Right kidney (tissue), 1 donor: ENCODE data around the gene TRIM27.
"Not testable (repeated sequence)": the region's sequence is repeated elsewhere in the genome, so short reads cannot be mapped to it uniquely, and the experiment has no call there.

Experiments
- DNase-seq: peaks from one replicate; pipeline ENCODE4 v3.0.0-alpha.2; 2016

Gene TRIM27

DNA sequence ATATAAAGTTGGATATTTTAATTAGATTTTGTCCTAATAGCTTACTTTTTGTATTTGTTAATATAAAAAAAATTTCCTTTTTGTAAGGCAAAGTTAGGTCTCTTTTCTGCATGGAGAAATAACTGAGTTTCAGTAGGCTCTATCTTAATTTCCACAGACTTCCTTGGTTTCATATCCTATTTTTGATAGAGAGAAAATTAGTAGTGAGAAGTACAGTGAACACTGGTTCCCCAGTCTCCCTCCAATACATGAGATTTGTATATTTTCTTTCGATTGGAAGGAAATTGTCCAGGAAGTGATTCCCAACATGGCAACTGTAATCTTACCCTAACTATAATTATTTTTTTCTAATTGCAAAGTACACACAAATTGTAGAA, 26.4 kb downstream of the TRIM27 start:
- no peak for DNase-seq

GRCh38 chr6:28896505-28897368, 27.0 kb downstream of the TRIM27 start:
- DNase-seq = peak; percentile 90

DNA sequence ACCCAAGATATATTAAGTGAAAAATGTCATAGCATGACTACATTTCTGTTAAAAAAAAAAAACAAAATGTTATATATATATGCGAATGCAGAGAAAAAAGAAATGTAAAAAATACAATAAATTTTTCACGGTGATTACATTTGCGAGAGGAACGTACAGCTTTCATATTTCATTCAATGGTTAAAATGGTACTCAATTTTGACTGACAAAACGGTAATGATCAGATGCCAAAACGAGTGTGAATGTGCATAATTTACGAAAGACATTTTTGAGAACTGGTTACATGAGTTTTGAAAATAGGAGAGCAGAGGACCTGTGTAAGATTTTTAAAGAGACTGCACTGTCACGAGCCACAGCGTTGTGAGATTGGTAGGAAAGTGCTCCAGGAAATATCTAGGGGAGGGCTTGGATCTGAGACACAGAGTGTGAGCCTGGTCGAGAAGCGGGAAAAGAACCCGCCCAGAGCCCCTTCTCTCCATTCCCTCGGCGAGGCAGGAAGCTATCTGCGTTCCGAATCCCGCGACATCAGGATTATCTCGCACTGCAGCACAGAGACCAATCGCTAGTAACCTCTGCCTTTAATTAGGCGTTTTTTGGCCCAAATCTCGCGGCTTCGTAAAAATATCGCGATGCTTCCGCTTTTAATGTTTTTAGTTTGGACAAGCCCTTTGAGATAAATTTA, 28.5 kb downstream of the TRIM27 start:
- DNase-seq = peak; percentile 79

- no peak for DNase-seq
Measured at GRCh38 chr6:28893172-28893799, 30.5 kb downstream of the TRIM27 start.

GRCh38 chr6:28892525-28892924, 31.3 kb downstream of the TRIM27 start:
- no peak for DNase-seq

- no peak for DNase-seq
Measured at GRCh38 chr6:28887796-28888496, 35.8 kb downstream of the TRIM27 start.

- DNase-seq = no peak
Measured at GRCh38 chr6:28886079-28886439, 37.7 kb downstream of the TRIM27 start.

DNA sequence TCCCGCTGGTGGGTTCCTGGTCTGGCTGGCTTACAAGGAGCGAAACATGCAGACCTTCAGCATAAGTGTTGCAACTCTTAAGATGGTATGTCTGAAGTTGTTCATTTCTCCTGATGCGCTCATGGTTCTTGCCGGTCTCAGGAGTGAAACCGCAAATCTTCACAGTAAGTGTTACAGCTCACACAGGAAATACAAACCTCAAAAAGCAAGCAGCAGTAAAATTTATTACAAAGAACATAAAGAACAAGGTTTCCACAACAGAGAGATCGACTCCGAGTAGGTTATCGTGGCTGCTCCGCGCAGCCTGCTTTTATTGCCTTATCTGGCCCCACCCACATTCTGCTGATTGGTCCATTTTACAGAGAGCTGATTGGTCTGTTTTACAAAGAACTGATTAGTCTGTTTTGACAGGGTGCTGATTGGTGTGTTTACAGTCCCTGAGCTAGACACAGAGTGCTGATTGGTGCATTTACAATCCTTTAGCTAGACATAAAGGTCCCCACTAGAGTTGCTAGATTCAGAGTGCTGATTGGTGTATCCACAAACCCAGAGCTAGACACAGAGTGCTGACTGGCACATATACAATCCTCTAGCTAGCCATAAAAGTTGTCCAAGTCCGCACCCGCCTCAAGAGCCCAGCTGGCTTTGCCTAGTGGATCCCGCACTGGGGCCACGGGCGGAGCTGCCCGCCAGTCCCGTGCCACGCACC, 39.2 kb downstream of the TRIM27 start:
- DNase-seq = no peak

DNA sequence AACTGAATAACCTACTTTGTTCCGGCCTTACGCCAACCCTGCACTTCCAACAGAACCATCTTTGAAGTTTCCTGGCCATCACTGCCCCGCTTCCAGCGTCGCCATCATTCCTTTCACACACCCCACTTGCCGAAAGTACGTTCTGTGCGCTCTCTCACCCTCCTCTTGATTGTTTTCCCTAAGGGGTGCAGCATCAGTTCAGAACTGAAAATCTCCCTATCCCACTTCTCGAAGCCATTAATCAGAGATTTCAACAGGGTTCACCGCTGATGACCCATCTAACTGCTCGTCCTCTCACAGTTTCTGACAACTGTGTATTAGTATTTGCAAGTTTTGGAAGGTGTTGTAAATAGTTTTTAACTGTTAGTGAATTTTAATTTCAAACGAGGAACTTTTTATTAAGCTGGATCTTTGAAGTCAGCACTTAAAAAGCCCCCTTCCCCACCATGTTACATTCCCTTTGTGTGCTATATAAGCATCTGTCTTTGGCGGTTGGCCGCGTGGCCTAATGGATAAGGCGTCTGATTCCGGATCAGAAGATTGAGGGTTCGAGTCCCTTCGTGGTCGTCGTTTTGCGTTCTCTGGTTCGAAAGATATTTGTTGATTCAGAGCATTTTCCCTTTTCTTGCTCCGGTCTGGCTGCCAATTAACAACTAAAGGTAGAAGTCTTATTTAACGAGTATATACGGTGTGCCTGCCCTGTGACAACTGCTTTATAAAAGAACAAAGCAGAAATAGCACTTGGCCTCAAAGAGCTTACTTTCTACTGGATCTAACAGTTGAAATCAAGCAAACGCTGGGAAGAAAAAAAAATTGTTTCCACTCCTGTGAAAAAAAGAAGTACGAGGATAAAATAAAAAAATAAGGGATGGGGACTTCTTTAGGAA, 42.6 kb downstream of the TRIM27 start:
- DNase-seq = peak; percentile 78

GRCh38 chr6:28880519-28880893, 43.3 kb downstream of the TRIM27 start:
- no peak for DNase-seq

DNA sequence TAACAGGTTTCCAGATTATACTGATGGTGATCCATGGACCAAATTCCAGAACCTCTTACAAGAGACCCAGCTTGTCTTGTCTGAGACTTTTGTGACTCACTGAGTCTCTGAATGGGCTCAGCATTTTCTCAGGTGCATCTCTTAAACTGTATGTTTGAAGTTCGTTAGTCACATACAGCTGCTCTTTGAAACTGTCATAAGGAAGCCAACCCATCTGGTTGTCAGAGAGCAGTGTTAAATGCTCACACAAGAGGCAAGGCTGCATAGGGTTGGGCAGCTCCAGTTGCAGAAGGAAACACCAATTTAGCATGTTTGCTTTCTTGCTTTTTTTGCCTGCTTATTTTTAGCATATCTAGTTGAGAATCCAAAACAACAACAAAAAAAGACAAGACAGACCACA, 47.1 kb downstream of the TRIM27 start:
- no peak for DNase-seq

DNA sequence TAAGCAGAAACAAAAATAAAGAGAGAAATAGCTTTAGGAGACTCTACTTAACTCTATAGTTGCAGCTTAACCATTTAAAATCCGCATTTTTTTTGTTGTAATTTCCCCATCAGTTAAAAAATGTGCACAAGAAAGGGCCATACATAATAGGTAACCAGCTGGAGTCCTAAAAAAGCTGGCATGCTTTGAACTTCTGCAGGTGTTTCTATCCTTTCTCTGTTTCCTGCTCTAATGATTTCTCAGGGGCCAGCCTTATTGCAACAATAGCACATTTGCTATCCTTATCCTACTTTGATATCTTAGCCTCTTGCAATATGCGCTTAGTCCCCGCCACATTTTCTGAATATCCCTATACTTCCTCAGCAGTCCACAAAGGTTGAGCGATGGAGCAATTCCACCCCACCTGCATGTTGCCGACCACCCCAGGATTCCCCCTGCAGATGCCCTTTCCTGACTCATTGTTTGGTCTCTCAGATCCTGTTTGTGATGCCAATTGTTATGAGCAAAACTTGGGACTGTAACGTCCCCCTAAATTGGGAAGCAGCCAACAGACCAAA, 48.5 kb downstream of the TRIM27 start:
- DNase-seq = no peak

GRCh38 chr6:28872157-28872817, 51.5 kb downstream of the TRIM27 start:
- DNase-seq = not testable (repeated sequence)

GRCh38 chr6:28871335-28872156, 52.2 kb downstream of the TRIM27 start:
- DNase-seq = no peak

GRCh38 chr6:28868873-28869272, 54.9 kb downstream of the TRIM27 start:
- no peak for DNase-seq

DNA sequence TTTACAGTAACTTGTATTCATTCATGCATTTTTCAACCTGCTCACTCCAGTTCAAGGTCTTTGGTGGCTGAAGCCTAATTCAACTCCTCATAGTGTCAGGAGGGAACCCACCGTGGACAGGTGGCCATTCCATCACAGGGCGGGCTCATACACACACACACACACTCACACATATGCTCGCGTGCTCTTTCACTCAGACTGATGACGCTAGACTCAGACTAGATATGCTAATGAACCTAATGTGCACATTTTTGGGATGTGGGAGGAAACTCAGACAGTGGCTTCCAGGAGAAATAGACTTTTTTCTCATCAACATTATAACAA, 56.7 kb downstream of the TRIM27 start:
- no peak for DNase-seq

GRCh38 chr6:28866205-28867085, 57.3 kb downstream of the TRIM27 start:
- peak; percentile 96 for DNase-seq
